ENCODE measurements around the gene SOX8.

The SOX8 gene

DNA sequence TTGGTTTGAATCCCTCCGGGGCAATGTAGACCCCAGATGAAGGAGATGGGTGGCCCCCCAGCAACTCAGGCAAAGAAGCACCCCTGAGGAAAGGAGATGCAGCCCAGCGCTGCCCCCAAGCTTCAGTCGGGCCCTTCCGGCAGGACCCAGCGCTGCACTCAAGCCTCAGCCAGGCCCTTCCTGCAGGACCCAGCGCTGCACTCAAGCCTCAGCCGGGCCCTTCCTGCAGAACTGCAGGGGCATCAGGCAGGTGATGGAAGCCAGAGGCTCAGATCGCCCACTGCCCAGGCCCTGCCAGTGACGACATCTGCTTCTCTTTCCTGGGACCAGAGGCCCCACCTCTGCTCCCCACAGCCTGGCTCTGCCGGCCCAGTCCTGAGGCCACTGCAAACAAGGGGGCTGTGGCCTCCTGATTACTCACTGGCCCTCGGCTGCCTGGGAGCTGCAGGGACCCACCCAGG, 7.8 kb downstream of the SOX8 start:
- no peak for DNase-seq

DNA sequence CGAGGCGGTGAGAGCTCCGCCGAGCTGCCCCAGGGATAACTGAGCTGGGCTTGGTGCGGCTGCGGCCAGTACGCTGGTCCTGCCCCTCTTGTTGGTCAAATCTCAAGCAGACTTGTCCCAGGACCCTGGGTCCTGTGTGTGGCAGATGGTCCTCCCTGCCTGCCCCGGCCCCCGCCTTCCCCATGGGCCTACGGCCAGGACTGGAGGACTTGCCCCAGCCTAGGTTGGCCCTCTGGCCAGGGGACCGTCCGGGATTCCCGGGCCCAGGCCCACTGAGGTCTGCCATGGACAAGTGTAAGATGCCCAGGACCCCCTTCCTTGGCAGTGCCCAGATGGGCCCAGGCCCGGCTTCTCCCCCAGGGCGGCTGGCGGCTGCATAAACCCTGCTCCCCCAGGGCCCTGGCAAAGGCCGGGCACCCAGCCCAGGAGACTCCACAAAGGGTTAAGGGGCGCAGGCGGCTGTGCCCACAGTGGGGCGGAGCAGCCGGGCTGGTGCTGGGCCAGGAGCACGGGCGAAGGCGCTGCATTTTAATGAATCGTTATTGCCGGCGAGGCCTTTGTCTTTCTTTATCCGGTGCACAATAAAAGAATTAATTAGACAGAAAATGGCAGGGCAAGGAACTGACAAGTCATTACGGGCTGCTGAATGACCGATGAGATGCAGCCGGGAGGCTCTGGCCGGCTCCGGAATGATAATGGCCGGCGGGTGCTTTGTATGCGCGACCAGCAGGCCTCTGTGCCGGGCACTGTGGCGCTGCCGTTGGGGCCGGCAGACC, 9.1 kb downstream of the SOX8 start:
- DNase-seq, result no peak

DNA sequence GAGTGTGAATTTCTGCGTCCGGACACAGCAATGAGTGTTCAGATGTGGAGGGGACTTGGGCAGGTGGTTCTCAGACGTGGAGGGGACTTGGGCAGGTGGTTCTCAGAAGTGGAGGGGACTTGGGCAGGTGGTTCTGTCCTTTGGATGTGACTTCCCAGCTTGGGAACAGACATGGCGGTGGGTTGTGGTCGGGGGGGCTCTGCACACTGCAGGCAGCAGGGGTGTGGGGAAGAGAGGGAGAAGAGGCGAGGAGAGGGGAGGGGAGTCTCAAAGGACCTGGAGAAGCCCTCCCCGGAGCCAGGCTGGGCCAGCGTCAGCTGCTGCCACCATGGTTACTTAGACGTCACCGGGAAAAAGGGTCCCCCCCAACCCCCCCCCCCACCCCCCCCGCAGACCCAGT, 9.8 kb downstream of the SOX8 start:
- no peak for DNase-seq

- DNase-seq, result no peak
These were observed 10.2 kb downstream of the SOX8 start for GRCh38 chr16:991773-992172.

GRCh38 chr16:993731-994130, 12.2 kb downstream of the SOX8 start:
- DNase-seq, result no peak

- DNase-seq, result no peak
These were observed 13.5 kb downstream of the SOX8 start for GRCh38 chr16:995087-995486.

DNA sequence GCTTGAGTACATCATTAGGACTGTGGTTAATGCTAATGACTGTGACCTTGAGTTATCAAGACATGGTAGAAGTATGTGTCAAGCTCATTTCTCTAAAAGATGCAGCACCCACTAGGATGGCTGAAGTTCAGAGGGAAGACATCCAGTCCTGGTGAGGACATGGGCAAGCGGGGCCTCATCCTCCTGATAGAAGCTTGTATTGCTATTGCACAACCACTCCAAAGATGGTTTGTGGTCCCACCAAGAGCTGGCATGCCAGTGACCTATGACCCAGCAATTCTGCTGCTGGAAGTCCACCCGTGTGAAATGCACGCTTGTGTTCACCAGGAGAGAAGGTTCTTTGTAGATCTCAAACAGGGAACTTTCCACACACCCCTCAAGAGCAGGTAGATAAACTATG, 14.2 kb downstream of the SOX8 start:
- DNase-seq, result no peak

DNA sequence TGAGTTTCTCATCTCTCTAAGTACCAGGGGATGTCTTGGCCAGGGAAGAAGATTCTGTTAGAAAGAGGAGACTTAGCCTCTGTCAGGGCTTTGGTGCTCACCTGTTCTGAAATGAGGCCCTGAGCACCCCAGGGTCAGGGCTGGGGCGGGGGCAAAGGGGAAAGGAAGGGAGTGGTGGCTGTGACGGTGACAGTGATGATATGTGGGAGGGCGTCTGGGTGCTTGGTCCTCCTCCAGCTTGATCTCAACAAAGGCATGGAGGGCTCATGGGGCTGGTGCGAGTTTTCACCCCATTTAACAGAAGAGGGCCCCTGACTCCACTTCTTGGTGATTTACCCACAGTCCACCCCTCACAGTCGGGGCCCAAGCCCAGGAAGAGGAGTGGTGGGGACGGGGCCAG, 15.1 kb downstream of the SOX8 start:
- DNase-seq, result no peak

- DNase-seq, result peak; percentile 49
These were observed 16.0 kb downstream of the SOX8 start for GRCh38 chr16:997440-998051.

DNA sequence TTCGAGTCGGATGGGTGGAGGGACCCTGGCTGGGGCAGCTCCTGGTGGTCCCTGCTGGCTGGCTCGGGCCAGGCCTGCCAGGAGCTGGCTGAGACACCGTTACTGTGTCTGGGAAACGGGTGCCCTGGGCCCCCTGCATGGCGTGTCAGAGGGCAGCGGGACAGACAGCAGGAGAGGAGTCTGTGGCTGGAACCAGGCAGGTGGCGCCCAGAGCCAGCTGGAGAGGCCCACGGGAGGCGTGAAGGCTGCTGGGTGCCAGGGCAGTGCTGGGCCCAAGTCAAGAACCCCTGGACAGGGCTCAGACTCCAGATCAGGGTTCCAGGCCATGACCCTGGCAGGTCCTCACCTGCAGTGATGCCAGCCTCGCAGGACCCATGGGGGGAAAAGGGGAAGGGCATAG, 16.6 kb downstream of the SOX8 start:
- no peak for DNase-seq

DNA sequence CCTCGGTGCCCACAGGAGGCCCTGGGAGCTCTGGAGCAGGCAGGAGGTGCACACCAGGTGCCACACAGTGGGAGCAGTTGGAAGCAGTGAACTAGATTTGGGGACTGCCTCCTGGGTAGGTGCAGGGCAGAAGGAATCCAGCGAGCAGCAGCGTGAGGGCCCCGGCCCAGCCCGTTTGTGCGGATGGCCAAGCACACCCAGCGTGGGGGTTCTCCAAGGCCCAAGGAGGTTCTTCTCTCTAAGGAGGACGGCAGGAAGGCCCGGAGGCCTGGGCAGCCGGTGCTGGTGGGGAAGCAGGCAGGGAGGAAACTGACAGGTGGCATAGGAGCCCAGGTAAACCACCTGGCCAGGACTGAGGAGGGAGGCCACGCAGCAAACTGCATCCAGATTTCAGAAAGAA, 17.0 kb downstream of the SOX8 start:
- no peak for DNase-seq

GRCh38 chr16:999677-1000076, 18.1 kb downstream of the SOX8 start:
- no peak for DNase-seq

DNA sequence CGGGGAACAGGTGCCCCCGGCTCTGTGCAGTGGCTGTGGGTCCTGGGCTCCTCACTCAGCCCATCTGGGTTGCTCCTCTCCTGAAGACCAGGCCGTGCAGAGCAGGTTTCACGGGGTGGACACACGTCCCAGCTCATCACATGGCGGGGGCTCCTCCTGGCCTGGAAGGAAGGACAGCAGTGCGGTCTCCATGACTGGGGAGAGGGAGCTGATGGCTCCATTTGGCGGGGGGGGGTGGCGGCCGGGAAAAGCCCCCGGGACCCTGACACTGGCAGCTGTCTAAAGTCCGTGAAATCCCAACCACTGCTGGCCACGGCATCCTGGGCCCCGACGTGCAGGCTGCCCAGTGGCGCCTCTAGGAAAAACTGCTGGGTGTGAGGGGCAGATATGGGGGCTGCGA, 19.0 kb downstream of the SOX8 start:
- DNase-seq, result no peak

DNA sequence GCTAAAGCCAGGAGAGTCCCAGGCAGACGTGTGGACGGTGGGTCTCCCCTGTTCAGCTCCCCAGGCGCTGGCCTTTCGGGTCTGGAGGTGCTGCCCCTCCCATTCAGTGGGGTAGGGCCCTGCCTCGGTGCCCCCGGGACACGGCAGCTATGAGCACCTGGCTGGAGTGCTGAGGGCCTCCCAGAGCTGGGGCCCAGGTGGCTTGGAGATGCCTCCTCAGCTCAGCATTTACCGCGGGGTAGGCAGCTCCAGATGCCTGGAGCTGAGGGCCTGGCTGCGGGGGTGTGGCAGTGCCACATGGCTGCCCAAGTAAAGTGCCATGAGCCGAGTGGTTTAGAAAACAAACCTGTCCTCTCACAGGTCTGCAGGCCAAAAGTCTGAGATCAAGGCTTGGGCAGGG, 19.5 kb downstream of the SOX8 start:
- DNase-seq, result no peak

DNA sequence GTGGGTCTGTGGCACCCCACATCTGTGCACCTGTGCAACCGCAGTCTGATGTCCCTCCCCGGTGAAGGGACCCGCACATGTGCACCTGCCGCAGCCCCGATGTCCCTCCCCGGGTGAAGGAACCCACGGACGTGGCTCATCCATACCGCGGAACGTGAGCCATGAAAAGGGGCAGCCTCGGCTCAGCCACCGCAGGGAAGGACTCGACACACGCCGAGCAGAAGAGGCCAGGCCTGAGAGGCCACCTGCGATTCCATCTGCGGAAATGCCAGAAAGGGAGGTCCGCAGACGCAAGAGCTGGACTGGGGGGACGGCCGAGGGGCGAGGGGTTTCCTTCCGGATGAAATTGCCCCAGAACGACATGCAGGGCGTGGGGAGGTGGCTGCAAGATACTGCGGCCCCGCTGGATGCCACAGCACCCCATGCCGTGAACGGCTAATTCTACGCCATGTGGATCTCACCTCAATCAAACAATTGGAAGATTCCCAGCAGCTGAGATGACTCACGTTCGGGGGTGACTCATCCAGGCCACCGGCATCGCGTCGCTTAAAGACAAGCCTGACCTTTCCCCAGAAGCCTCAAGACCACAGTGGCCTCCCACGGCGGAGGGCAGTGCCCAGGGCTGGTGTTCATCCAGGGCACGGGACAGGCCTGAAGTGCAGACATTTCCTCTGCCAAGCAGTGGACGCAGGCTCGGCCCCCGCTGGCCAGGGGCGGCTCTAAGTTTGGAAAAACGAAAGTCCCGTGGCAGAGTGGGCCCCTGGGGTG, 21.0 kb downstream of the SOX8 start:
- peak; percentile 75 for DNase-seq

GRCh38 chr16:1003391-1004347, 22.1 kb downstream of the SOX8 start:
- DNase-seq, result peak; percentile 39

GRCh38 chr16:1005286-1005685, 23.7 kb downstream of the SOX8 start:
- no peak for DNase-seq

GRCh38 chr16:1006781-1007180, 25.2 kb downstream of the SOX8 start:
- no peak for DNase-seq

DNA sequence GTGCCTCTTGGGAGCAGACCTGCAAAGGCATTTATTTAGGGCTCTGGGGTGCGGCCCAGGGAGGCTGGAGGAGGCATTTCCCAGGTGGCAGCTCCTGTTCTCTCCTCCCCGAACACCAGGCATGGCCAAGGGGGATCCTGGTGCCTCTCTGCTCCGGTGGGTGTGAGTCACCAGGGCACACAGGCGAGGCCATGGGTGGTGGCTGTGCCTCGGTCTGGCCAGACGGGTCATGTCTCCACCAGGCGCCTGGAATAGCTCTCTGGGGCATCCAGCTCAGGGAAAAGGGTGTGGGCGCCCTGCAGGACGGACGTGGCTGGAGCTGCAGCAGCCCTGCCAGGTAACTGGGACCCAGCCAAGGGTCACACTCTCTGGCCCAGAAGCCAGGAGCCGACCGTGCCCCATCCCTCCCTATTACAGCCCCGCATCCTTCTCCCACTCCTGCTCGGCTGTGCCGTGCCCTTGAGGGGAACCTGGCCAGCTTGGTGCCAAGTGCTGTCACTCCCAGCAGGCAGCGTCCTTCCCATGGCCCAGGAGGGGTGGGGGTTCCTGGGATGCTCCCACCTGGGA, 25.8 kb downstream of the SOX8 start:
- DNase-seq, result no peak

DNA sequence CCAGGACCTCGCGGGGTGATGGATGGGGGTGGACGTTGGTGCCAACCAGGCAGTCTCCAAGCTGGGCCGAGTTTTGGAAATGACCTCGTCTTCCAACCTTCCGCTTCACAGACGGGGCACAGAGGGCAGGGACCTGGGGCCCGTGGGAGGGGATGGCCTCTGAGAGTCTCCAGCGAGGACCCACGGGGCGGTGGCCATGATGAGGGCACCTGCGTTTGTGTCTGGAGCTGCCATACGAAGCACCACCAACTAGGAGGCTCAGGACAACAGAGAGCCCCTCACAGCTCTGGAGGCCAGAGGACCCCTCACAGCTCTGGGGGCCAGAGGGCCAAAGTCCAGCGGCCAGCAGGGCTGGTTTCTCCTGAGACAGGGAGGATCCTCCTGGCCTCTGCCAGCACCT, 26.5 kb downstream of the SOX8 start:
- no peak for DNase-seq

DNA sequence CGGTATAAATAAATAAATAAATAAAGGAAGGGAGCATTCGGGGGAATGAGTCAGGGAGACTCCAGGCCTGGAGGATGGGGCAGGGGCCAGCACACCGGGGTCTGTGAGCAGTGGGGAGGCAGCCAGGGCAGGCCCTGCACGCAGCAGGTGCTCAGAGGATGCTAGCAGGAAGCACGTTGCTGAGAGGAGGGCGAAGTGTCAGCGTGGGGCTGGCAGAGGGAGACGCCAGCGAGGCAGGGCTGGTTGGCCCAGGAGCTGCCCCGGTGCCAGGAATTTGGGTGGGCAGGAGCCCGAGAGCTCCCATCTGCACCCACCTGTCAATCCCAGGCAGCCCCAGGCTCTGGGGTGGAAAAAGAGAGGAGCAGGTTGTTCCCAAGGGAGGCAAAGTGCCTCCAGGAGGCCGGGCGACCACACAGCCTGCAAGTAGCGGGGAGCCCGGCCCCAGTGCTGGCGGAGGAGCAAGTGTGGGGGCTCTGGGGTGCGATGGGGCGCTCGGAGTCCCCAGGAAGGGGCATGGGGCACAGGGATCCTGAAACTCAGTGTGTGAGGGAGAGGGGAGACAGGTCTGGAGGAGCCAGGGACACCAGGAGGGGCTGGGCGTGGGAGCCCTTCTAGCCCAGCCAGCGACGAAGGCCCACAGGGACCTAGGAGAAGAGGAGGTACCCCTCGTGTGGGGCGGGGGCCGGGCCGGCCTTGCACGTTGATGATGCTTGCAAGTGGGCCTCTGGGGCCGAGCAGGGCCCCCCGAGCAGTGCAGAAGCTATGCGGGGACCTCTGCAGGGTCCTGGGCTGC, 28.0 kb downstream of the SOX8 start:
- DNase-seq, result no peak

DNA sequence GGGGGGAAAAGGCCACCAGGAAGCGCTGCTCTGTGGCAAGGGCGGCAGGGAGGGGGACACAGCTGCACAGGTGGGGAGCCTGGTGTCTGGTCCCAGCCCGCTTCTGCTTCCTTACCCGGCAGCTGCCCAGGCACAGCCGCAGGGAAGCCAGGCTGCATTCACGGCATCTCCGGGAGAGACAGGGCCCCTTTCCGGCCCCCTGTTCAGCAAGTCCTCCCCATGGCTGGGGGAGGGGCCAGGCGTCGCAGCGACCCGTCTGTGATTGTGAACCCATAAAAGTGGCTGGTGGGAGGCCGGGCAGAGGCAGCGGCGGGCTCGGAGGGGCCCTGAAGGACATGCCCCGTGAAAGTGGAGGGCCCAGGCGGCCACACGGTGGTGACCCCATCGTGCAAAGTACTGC, 28.7 kb downstream of the SOX8 start:
- DNase-seq, result no peak

Data from activated CD4-positive, CD25-positive, alpha-beta regulatory T cell treated with anti-CD3 and anti-CD28 coated beads, Interleukin-2, amount 50 U/mL, for 72 hours (primary cell).